ENCODE results near the gene LHFPL2. TPM values are rescaled to one million over a fixed set of nuclear protein-coding genes. Genes with fewer than 3 reads are reported as not detected.

The LHFPL2 gene
- total RNA-seq, 1 donor from 2014 or later, result 14.4 TPM

DNA sequence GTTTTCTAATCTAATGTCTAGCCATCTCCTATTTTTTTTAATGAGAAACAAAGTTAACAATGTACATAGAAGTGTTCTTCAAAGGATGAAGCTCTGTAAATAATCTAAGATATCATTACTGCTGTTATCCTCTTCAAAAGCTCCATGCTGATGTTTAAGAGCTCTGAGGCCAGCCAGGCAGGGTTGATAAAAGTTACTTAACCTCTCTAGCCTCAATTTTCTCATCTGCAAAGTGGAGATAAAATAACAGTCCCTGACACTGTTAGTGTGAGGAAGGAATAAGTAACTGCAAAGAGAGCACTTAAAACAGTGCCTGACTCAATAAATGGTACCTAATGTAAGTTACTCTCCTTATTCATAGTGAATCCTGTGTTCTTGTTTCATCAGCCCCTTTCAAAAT lies 60.1 kb downstream of the LHFPL2 start:
- H3K4me3 ChIP-seq (ENCODE audit: low read depth, low read length), result no peak overlapping the region
- no peak for DNase-seq (ENCODE audit: low read depth)
- TF ChIP-seq, protein P1, sequence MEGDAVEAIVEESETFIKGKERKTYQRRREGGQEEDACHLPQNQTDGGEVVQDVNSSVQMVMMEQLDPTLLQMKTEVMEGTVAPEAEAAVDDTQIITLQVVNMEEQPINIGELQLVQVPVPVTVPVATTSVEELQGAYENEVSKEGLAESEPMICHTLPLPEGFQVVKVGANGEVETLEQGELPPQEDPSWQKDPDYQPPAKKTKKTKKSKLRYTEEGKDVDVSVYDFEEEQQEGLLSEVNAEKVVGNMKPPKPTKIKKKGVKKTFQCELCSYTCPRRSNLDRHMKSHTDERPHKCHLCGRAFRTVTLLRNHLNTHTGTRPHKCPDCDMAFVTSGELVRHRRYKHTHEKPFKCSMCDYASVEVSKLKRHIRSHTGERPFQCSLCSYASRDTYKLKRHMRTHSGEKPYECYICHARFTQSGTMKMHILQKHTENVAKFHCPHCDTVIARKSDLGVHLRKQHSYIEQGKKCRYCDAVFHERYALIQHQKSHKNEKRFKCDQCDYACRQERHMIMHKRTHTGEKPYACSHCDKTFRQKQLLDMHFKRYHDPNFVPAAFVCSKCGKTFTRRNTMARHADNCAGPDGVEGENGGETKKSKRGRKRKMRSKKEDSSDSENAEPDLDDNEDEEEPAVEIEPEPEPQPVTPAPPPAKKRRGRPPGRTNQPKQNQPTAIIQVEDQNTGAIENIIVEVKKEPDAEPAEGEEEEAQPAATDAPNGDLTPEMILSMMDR (conservative IDR thresholded peaks at IDR 0.05; ENCODE audit: low read depth, low read length), result no peak

DNA sequence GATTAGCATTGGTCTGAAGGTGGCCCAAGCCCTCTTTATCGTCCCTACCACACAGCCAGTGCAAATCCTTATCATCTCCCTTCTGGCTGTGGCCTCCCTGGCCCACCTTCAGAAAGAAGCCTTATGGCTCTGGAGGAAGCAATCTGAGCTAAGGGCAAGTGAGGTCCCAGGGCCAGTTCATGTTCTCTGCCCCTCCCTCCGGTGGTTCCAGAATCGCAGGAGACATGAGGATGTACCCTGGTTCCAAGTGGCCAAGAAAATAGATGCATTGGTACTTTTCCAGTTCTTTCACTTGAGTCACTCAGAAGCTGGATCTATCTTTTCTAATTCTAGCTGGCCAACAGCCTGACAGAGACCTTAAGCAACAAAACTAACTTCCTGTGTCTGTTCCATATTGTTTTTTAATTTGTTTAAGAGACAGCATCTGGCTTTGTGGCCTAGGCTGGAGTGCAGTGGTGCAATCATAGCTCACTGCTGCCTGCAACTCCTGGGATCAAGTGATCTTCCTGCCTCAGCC lies 60.7 kb downstream of the LHFPL2 start:
- H3K4me3 ChIP-seq (ENCODE audit: low read depth, low read length), result no peak overlapping the region
- TF ChIP-seq, protein P1 (conservative IDR thresholded peaks at IDR 0.05; ENCODE audit: low read depth, low read length), result no peak
- DNase-seq (ENCODE audit: low read depth), result no peak

DNA sequence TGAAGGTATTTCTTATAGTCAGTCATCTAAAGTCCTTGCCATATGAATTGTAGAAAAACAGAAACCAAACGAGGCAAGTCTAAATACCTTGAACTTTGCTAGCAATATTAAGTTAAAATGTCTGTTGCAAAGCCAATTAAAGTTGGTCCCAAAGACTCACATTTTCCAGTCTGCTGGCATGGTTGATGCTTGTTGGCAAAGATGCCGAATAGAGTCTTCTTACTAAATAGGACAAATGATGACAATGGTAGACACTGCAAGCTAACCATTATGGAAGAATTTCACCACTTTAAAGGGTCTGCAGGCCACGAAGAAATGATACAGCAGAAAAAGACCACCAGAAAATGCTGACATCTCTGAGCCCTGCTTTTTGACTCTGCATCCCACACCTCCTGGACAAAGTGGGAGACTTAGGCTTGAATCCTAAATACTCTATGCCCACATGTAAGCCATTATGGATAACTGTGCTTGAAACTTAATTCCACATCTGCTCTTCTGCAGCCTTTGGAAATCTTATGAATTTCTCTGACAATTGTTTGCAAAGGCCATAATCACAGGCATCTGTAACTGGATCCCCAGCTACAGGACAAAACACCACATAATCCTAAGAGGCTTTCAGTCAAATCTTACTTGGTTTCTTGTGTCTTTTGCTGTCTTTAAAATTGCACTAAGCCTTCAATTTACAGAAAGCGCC lies 61.3 kb downstream of the LHFPL2 start:
- TF ChIP-seq, protein P1 (conservative IDR thresholded peaks at IDR 0.05; ENCODE audit: low read depth, low read length), result no peak
- no peak for DNase-seq (ENCODE audit: low read depth)
- no peak overlapping the region for H3K4me3 ChIP-seq (ENCODE audit: low read depth, low read length)

DNA sequence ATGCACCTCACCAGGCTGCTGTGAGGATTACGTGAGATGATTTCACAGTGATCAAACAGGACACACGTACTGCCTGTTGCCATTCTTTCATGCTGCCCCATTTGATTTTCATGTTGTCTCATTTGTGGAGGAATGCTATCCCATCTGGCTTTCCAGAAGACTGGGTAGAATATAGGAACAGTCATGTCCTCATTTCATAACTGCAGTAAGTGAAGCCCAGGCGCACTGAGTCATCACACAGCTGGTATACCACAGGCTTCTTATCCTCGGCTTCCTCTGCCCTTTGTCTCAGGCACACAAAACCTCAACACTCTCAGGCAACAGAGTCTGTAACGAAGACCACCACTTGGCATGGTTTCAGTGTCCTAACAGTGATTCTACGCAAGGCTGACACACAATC lies 62.3 kb downstream of the LHFPL2 start:
- TF ChIP-seq, protein P1 (conservative IDR thresholded peaks at IDR 0.05; ENCODE audit: low read depth, low read length), result no peak
- DNase-seq (ENCODE audit: low read depth), result no peak
- H3K4me3 ChIP-seq (ENCODE audit: low read depth, low read length), result no peak overlapping the region

DNA sequence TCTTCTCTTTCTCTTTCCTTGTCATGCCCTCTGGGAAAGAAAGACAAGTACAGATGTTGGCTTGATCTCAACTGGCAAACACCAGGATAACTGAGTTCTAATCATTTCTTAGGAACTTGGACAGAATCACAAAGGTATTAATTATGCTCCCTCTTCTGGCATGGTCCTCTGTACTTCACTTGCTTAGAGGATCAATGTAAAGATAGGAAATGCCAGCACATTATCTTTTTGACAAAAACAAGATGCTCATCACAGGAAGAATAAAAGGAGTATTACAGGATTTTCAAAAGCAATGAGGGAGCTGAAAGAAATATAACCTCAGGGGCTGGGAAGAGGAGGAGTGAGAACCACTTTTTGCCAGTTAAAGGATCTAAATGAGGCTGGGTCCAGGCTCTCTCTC lies 70.6 kb downstream of the LHFPL2 start:
- DNase-seq (ENCODE audit: low read depth), result no peak
- TF ChIP-seq, protein P1 (conservative IDR thresholded peaks at IDR 0.05; ENCODE audit: low read depth, low read length), result no peak
- no peak overlapping the region for H3K4me3 ChIP-seq (ENCODE audit: low read depth, low read length)

DNA sequence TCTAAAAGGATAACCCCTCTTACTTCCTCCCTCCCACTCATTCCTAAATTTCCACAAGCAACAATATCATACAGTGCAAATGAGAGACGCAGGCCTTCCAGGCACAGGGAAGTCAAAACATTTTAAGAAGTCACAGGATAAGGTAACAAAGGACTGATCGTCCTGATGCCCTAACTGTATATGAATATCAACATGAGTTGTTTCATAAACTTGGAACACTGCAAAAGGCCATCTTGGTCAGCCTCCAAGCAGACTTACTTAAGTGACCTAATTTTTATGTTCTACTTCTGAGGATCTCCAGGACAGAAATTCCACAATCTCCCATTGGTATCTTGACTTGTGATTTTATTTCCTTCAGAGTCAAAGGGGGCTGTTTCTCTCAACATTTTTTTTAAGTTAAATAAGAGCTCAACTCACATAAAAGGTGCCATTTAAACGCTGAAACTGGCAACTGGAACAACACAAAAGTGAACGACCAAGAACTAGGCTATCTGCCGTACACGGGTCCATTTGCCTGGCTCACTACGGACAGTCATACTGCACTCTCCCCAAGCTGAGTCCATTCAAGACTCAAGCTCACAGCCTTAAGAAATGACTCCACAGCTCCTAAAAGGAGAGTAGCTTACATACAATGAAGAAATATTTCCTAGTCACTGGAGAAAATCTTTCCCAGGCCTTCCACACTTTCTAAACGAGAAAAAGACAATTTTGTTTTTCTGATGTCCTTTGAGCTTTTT lies 71.3 kb downstream of the LHFPL2 start:
- no peak overlapping the region for H3K4me3 ChIP-seq (ENCODE audit: low read depth, low read length)
- no peak for DNase-seq (ENCODE audit: low read depth)
- TF ChIP-seq, protein P1 (conservative IDR thresholded peaks at IDR 0.05; ENCODE audit: low read depth, low read length), result no peak

Measured in epithelial cell of proximal tubule (primary cell).